Activated T-helper 2 cell treated with anti-CD3 and anti-CD28 coated beads, Interferon-gamma antibody, Interleukin-2, Interleukin-4, amounts not matched to agents 10 μg/mL and 5 μg/mL and 100 μg/mL, durations not matched to agents 14 hours and 24 hours and 36 hours (primary cell): ENCODE results near the gene SAMD9. TPM values are rescaled to one million over a fixed set of nuclear protein-coding genes. Genes with fewer than 3 reads are reported as not detected.
"Not testable (repeated sequence)": the region's sequence is repeated elsewhere in the genome, so short reads cannot be mapped to it uniquely, and the experiment has no call there.

Experiments used
- DNase-seq: peaks from one replicate; pipeline ENCODE4 v3.0.0; 2021; ENCODE audit warnings: low spot score
- H3K27ac Mint-ChIP-seq: one replicate; pipeline ENCODE4 v1.8.0; 2021; ENCODE audit warnings: mixed read lengths
- H3K27me3 Mint-ChIP-seq: one replicate; pipeline ENCODE4 v1.8.0; 2021; ENCODE audit warnings: low read depth, mixed read lengths
- H3K36me3 Mint-ChIP-seq: one replicate; pipeline ENCODE4 v1.8.0; 2021; ENCODE audit warnings: low read depth, mixed read lengths
- H3K4me1 Mint-ChIP-seq: one replicate; pipeline ENCODE4 v1.8.0; 2021; ENCODE audit warnings: low read depth, mixed read lengths
- H3K4me3 Mint-ChIP-seq: one replicate; pipeline ENCODE4 v1.8.0; 2021; ENCODE audit warnings: low read depth, mild to moderate bottlenecking, moderate library complexity, mixed read lengths
- H3K9me3 Mint-ChIP-seq: one replicate; pipeline ENCODE4 v1.8.0; 2021; ENCODE audit warnings: mixed read lengths
- intact Hi-C: fragments of 100-400 bp; cut with micrococcal nuclease; formaldehyde crosslinking; loops from one replicate; pipeline ENCODE4 v1.15.1; 2023
- total RNA-seq: library from RNA; stranded (reverse); gene quantifications from 2 replicates; pipeline ENCODE4 v1.2.3, GENCODE V29; 2022

Gene SAMD9
- total RNA-seq, 1 donor from 2014 or later, result 9.4 TPM

- no peak for DNase-seq
- H3K27ac Mint-ChIP-seq, result peak overlapping the region; percentile 65
- peaks cover 52% of the 10 kb centered on the region for H3K9me3 Mint-ChIP-seq
- peaks cover 38% of the 10 kb centered on the region for H3K4me1 Mint-ChIP-seq
- peaks cover 67% of the 10 kb centered on the region for H3K36me3 Mint-ChIP-seq
- intact Hi-C loops, result loop anchor here (1.0 to 5.0 kb wide), 8 partner anchors 31 to 483 kb away; partner anchors contain the start of genes CDK6 and VPS50
- peak overlapping the region; percentile 85 for H3K4me3 Mint-ChIP-seq
- no peaks in the 10 kb centered on the region for H3K27me3 Mint-ChIP-seq
Measured at GRCh38 chr7:93115796-93116195, 2.0 kb downstream of the SAMD9 start.

GRCh38 chr7:93108003-93108402 is 9.8 kb downstream of the SAMD9 start:
- no peak overlapping the region for H3K4me3 Mint-ChIP-seq
- H3K27me3 Mint-ChIP-seq, result no peaks in the 10 kb centered on the region
- H3K36me3 Mint-ChIP-seq, result peaks cover 100% of the 10 kb centered on the region
- intact Hi-C loops, result no loop called here
- H3K27ac Mint-ChIP-seq, result no peak overlapping the region
- peaks cover 89% of the 10 kb centered on the region for H3K9me3 Mint-ChIP-seq
- no peak for DNase-seq
- no peaks in the 10 kb centered on the region for H3K4me1 Mint-ChIP-seq

- no peak for DNase-seq
- Mint-ChIP-seq H3K4me1 (no peaks in the 10 kb centered on the region), H3K36me3 (peaks cover 10% of the 10 kb centered on the region), H3K27me3 (peaks cover 3% of the 10 kb centered on the region), H3K4me3 (no peak overlapping the region), H3K9me3 (peaks cover 44% of the 10 kb centered on the region), H3K27ac (no peak overlapping the region)
- intact Hi-C loops, result no loop called here
Measured at GRCh38 chr7:93097388-93097787, 20.4 kb downstream of the SAMD9 start.

GRCh38 chr7:93092757-93093370 is 24.9 kb downstream of the SAMD9 start:
- H3K36me3 Mint-ChIP-seq, result no peaks in the 10 kb centered on the region
- DNase-seq, result no peak
- H3K27ac Mint-ChIP-seq, result no peak overlapping the region
- peaks cover 24% of the 10 kb centered on the region for H3K9me3 Mint-ChIP-seq
- intact Hi-C loops, result loop anchor here (1.0 kb wide), 2 partner anchors 135 to 139 kb away; partner anchors contain the start of gene VPS50
- no peak overlapping the region for H3K4me3 Mint-ChIP-seq
- no peaks in the 10 kb centered on the region for H3K4me1 Mint-ChIP-seq
- H3K27me3 Mint-ChIP-seq, result peaks cover 23% of the 10 kb centered on the region

GRCh38 chr7:93073357-93073756 is 44.4 kb downstream of the SAMD9 start:
- H3K36me3 Mint-ChIP-seq, DNase-seq, H3K4me1 Mint-ChIP-seq, H3K27me3 Mint-ChIP-seq, H3K27ac Mint-ChIP-seq, H3K4me3 Mint-ChIP-seq, intact Hi-C loops: not testable (repeated sequence)
- H3K9me3 Mint-ChIP-seq, result peaks cover 29% of the 10 kb centered on the region

GRCh38 chr7:93062599-93062998 is 55.2 kb downstream of the SAMD9 start:
- Mint-ChIP-seq H3K27ac (no peak overlapping the region), H3K36me3 (no peaks in the 10 kb centered on the region), H3K27me3 (peaks cover 17% of the 10 kb centered on the region), H3K4me3 (no peak overlapping the region), H3K9me3 (peaks cover 22% of the 10 kb centered on the region), H3K4me1 (peaks cover 4% of the 10 kb centered on the region)
- intact Hi-C loops, result no loop called here
- DNase-seq, result no peak

GRCh38 chr7:93060865-93061264 is 56.9 kb downstream of the SAMD9 start:
- Mint-ChIP-seq H3K27ac (no peak overlapping the region), H3K36me3 (no peaks in the 10 kb centered on the region), H3K4me1 (peaks cover 4% of the 10 kb centered on the region), H3K27me3 (peaks cover 17% of the 10 kb centered on the region), H3K4me3 (no peak overlapping the region), H3K9me3 (peaks cover 8% of the 10 kb centered on the region)
- intact Hi-C loops, result no loop called here
- DNase-seq, result no peak

GRCh38 chr7:93060025-93060424 is 57.8 kb downstream of the SAMD9 start:
- H3K9me3 Mint-ChIP-seq, result peaks cover under 1% of the 10 kb centered on the region
- H3K4me1 Mint-ChIP-seq, result peaks cover 8% of the 10 kb centered on the region
- no peak overlapping the region for H3K27ac Mint-ChIP-seq
- H3K27me3 Mint-ChIP-seq, result peaks cover 17% of the 10 kb centered on the region
- intact Hi-C loops, result no loop called here
- H3K36me3 Mint-ChIP-seq, result no peaks in the 10 kb centered on the region
- H3K4me3 Mint-ChIP-seq, result no peak overlapping the region
- DNase-seq, result no peak

- not testable (repeated sequence) for H3K27ac Mint-ChIP-seq, H3K27me3 Mint-ChIP-seq, DNase-seq, H3K36me3 Mint-ChIP-seq, H3K4me3 Mint-ChIP-seq, H3K9me3 Mint-ChIP-seq
- H3K4me1 Mint-ChIP-seq, result peaks cover 21% of the 10 kb centered on the region
- intact Hi-C loops, result loop anchor here (5.0 kb wide), 2 partner anchors 154 to 529 kb away; partner anchors contain the start of genes PEX1 and RBM48
Measured at GRCh38 chr7:93056621-93057020, 61.2 kb downstream of the SAMD9 start.

- no peak for DNase-seq
- peaks cover 21% of the 10 kb centered on the region for H3K4me1 Mint-ChIP-seq
- no peaks in the 10 kb centered on the region for H3K9me3 Mint-ChIP-seq
- H3K36me3 Mint-ChIP-seq, result no peaks in the 10 kb centered on the region
- no peak overlapping the region for H3K27ac Mint-ChIP-seq
- intact Hi-C loops, result loop anchor here (1.0 to 5.0 kb wide), 5 partner anchors 153 to 528 kb away; partner anchors contain the start of genes PEX1 and RBM48
- H3K4me3 Mint-ChIP-seq, result no peak overlapping the region
- H3K27me3 Mint-ChIP-seq, result no peaks in the 10 kb centered on the region
Measured at GRCh38 chr7:93055543-93056107, 62.2 kb downstream of the SAMD9 start.

- DNase-seq, result no peak
- Mint-ChIP-seq H3K9me3 (no peaks in the 10 kb centered on the region), H3K36me3 (no peaks in the 10 kb centered on the region), H3K27ac (no peak overlapping the region), H3K4me3 (no peak overlapping the region), H3K4me1 (peaks cover 21% of the 10 kb centered on the region), H3K27me3 (no peaks in the 10 kb centered on the region)
- intact Hi-C loops, result loop anchor here (1.0 to 5.0 kb wide), 5 partner anchors 153 to 528 kb away; partner anchors contain the start of genes PEX1 and RBM48
Measured at GRCh38 chr7:93054975-93055374, 62.8 kb downstream of the SAMD9 start.

GRCh38 chr7:93053949-93054943 is 63.5 kb downstream of the SAMD9 start:
- no peak overlapping the region for H3K27ac Mint-ChIP-seq
- peaks cover 21% of the 10 kb centered on the region for H3K4me1 Mint-ChIP-seq
- DNase-seq, result no peak
- intact Hi-C loops, result loop anchor here (2.0 kb wide), 1 partner anchor 363 kb away; no protein-coding TSS in a partner anchor
- H3K27me3 Mint-ChIP-seq, result no peaks in the 10 kb centered on the region
- H3K4me3 Mint-ChIP-seq, result no peak overlapping the region
- H3K36me3 Mint-ChIP-seq, result no peaks in the 10 kb centered on the region
- H3K9me3 Mint-ChIP-seq, result no peaks in the 10 kb centered on the region
